Skeletal muscle satellite cell (primary cell): ENCODE results near the gene PRMT5.
A peak's percentile ranks its signal among the peaks of the same experiment; 100 is the strongest.
"Not testable (repeated sequence)": the region's sequence is repeated elsewhere in the genome, so short reads cannot be mapped to it uniquely, and the experiment has no call there.

Experiments
- H3K27me3 ChIP-seq: 2 replicates; pipeline ENCODE4 v1.7.0; 2013; ENCODE audit warnings: low read length; ENCODE audit not compliant: control insufficient read depth, insufficient read depth
- H3K36me3 ChIP-seq: 2 replicates; pipeline ENCODE4 v1.7.0; 2013; ENCODE audit warnings: mild to moderate bottlenecking, control low read depth, low read length; ENCODE audit not compliant: insufficient read depth
- H3K4me1 ChIP-seq: 2 replicates; pipeline ENCODE4 v1.7.0; 2013; ENCODE audit warnings: low read length; ENCODE audit not compliant: control insufficient read depth, insufficient read depth
- H3K4me2 ChIP-seq: 2 replicates; pipeline ENCODE4 v1.7.0; 2013; ENCODE audit warnings: mild to moderate bottlenecking, low read length
- H3K4me3 ChIP-seq: 2 replicates; pipeline ENCODE4 v1.7.0; 2013; ENCODE audit warnings: low read length
- H3K9ac ChIP-seq: 2 replicates; pipeline ENCODE4 v1.7.0; 2013; ENCODE audit warnings: mild to moderate bottlenecking, low read depth, low read length, moderate library complexity
- H3K9me3 ChIP-seq: replicated peaks from 2 replicates; pipeline ENCODE4 v1.7.0; 2013; ENCODE audit warnings: mild to moderate bottlenecking, control low read depth, low read length

PRMT5 gene

DNA sequence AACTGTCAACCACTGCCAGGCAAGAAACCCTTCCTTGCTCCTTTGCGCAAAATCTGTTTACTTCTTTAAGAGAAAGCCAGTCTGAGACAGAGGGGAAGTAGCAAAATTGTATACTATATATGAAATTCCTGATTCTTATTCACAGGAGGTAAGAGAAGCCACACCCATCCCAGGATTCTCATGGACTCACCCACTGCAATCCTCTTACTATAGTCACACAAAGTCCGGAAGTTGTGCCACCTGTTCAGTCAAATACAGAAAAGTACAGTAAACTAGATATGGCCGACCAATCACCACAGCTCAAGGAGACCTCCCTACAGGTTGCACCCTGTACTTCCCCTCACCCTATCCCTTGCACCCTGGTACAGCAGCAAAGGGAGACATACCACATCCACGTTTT, 2.9 kb downstream of the PRMT5 start:
- H3K9me3 ChIP-seq: no peaks in the 10 kb centered on the region
- peaks cover 43% of the 10 kb centered on the region for H3K36me3 ChIP-seq
- no peak overlapping the region for H3K4me3 ChIP-seq
- H3K27me3 ChIP-seq: no peaks in the 10 kb centered on the region
- H3K4me1 ChIP-seq: peaks cover 24% of the 10 kb centered on the region
- peak overlapping the region; percentile 3 for H3K4me2 ChIP-seq
- no peak overlapping the region for H3K9ac ChIP-seq

DNA sequence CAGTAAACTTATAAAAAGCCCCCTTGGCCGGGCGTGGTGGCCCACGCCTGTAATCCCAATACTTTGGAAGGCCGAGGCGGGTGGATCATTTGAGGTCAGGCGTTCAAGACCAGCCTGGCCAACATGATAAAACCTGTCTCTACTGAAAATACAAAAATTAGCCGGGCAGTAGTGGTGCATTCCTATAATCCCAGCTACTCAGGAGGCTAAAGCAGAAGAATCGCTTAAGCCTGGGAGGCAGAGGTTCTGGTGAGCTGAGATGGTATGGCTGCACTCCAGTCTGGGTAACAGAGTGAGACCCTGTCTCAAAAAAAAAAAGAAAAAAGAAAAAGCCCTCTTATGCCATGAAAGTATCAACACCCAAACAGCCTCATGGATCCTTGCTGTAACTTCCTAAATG, 3.7 kb downstream of the PRMT5 start:
- Histone ChIP-seq H3K9me3 (no peaks in the 10 kb centered on the region), H3K9ac (no peak overlapping the region), H3K4me2 (no peak overlapping the region), H3K27me3 (no peaks in the 10 kb centered on the region), H3K4me3 (no peak overlapping the region), H3K36me3 (peaks cover 51% of the 10 kb centered on the region), H3K4me1 (peaks cover 24% of the 10 kb centered on the region)

DNA sequence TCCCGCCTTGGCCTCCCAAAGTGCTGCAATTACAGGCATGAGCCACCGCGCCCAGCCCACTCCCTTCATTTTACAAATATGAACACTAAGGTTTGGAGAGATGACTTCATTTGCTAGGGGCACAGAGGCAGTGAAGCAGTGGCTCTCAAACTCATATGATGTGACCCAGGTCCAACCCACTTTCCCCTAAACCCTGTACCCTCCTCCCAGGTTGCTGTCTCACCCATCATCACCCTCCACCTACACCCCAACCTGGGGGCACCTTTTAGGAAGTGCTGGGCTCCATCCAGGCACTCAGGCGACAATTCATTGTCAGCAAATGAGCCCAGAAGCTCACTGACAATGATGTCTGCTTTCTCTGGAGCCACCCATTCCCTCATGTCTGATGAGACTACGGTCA, 5.4 kb downstream of the PRMT5 start:
- H3K4me3 ChIP-seq: no peak overlapping the region
- no peak overlapping the region for H3K4me2 ChIP-seq
- H3K27me3 ChIP-seq: no peaks in the 10 kb centered on the region
- peaks cover 24% of the 10 kb centered on the region for H3K4me1 ChIP-seq
- no peak overlapping the region for H3K9ac ChIP-seq
- H3K9me3 ChIP-seq: no peaks in the 10 kb centered on the region
- peaks cover 56% of the 10 kb centered on the region for H3K36me3 ChIP-seq

DNA sequence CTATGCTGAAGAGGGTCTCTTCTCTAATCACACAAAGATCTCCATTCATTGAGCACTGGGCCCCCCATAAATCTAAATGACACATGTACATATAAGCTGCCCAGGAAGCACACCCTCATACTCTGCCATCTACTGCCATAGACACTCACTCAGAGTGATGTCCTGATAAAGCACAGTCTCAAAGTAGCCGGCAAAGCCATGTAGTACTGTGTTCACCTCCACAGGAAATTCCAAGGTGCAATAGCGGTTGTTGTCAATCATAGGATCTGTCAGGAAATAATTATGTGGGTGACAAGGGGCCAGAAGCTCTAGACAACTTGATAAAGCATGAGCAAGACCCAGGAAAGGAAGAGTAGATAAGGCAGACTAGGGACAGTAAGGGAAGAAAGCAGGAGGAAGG, 6.9 kb downstream of the PRMT5 start:
- H3K4me3 ChIP-seq: no peak overlapping the region
- no peak overlapping the region for H3K9ac ChIP-seq
- no peaks in the 10 kb centered on the region for H3K9me3 ChIP-seq
- no peak overlapping the region for H3K4me2 ChIP-seq
- H3K4me1 ChIP-seq: peaks cover 20% of the 10 kb centered on the region
- H3K27me3 ChIP-seq: no peaks in the 10 kb centered on the region
- peaks cover 56% of the 10 kb centered on the region for H3K36me3 ChIP-seq

DNA sequence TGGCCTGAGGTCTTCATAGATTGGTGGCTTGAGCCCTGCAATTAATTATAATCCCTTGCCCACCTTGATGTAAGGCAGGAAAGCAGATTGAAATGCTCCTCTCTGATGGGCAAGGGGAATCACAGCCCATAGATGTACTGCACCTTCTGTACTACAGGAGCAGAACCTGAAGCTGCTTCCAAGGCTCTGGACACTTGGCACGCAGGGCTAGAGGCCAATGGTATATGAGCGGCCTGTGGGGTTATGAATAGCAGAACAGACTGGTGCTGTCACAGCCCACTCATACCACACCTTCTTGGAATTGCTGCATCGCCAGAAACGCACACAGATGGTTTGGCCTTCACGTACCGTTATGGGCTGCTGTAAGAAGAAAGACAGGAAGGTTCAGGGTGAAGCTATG, 8.5 kb downstream of the PRMT5 start:
- Histone ChIP-seq H3K36me3 (peaks cover 58% of the 10 kb centered on the region), H3K4me3 (no peak overlapping the region), H3K9ac (no peak overlapping the region), H3K4me2 (no peak overlapping the region), H3K27me3 (no peaks in the 10 kb centered on the region), H3K9me3 (no peaks in the 10 kb centered on the region), H3K4me1 (peaks cover 11% of the 10 kb centered on the region)

DNA sequence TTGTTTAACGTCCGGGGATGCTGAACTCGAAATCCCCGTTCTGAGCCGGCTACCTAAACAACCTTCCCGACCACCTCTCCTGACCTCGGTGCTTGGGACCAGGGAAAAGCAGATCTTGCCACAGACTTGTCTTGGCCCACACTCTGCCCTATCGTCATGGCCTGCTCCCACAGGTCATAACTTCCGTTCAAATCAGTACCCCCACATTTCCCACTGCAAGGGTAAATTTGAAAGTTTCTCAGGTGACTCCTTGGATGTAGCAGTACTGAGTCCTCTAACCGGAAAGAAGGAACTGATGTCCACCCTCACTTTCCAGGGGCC, 9.6 kb downstream of the PRMT5 start:
- Histone ChIP-seq H3K9me3 (no peaks in the 10 kb centered on the region), H3K4me2 (peak overlapping the region; percentile 80), H3K4me1 (peaks cover 11% of the 10 kb centered on the region), H3K9ac (peak overlapping the region; percentile 42), H3K36me3 (peaks cover 53% of the 10 kb centered on the region), H3K4me3 (peak overlapping the region; percentile 57), H3K27me3 (no peaks in the 10 kb centered on the region)

DNA sequence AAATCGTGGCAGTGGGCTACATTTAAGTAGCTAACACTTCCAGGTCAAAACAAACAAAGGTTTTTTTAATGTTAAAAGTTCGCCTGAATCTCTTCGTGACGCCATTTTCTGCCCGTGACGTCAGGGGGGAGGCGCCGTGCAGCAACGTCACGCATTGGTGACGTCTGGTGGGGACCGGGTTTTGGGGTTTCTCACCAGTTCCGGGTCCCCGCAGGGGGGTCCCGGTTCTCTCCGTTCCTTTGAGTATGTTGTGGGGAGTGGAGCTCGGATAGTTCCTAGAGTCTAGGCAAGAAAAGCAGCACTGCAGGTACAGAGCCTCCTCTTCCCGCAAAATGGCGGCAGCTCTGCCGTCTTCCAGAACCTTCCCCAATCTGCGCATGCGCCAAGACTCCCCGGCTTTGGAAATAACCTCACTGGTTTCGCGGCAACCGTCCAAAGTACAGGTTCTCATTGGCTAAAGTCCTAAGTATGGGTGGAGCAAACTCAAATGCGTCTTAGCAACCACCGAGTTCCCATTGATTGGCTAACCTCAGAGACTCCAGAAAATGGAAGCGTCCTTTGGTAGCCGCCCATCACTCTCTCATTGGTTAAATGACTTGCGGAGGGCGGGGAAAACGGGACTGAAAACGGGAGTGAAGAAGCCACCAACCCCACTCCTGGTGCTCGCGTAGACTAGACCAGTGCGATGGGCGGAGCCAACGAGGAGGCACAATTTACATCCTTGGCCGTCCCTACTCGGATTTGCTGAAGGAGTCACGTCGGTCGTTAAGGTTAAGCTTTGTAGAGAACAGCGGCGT, 10.2 kb downstream of the PRMT5 start, which contains the start of gene RBM23:
TSS of gene RBM23 (minus strand) at position 346 of the 797 bp plus-strand sequence.
- Histone ChIP-seq H3K27me3 (no peaks in the 10 kb centered on the region), H3K4me1 (peaks cover 11% of the 10 kb centered on the region), H3K9me3 (no peaks in the 10 kb centered on the region), H3K4me2 (peak within 1 kb of the TSS; percentile 87), H3K4me3 (peak within 1 kb of the TSS; percentile 79), H3K9ac (peak within 1 kb of the TSS; percentile 89), H3K36me3 (peaks cover 47% of the 10 kb centered on the region)

DNA sequence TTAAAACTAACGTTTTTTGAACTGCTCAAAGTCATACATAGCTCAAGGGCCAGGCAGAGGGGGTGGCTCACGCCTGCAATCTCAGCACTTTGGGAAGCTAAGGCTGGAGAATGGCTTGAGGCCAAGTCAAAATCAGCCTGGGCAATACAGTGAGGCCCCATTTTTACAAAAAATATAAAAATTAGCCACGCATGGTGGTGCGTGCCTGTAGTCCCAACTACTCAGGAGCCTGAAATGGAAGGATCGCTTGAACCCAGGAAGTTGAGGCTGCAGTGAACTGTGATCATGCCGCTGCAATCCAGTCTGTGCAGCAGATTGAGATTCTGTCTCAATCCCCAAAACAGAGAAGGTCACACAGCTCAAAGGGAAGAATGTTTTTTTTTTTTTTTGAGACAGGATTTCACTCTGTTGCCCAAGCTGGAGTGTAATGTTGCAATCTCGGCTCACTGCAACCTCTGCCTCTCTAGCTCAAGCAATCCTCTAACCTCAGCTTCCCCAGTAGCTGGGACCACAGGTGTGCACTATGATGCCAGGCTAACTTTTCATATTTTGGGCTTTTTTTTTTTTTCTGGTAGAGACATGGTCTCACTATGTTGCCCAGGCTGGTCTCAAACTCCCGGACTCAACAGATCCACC, 13.2 kb downstream of the PRMT5 start:
- H3K4me3 ChIP-seq: no peak overlapping the region
- H3K27me3 ChIP-seq: no peaks in the 10 kb centered on the region
- no peak overlapping the region for H3K9ac ChIP-seq

DNA sequence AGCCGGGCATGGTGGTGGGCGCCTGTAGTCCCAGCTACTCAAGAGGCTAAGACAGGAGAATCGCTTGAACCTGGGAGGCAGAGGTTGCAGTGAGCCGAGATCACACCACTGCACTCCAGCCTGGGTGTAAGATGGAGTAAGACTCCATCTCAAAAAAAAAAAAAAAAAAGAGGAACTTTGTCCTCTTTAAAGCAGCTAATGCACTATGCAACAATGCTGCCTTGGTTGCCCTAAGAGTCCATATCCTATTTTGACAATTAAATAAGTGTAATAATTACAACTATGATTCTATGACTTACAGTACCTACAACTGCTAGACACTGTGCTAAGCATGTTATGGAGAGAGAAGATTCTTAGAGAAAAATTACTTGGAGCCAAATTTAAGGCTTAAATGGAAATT, 14.3 kb downstream of the PRMT5 start:
- Histone ChIP-seq H3K4me1 (peaks cover 10% of the 10 kb centered on the region), H3K36me3 (peaks cover 12% of the 10 kb centered on the region)
- H3K4me2 ChIP-seq, H3K9me3 ChIP-seq, H3K4me3 ChIP-seq, H3K27me3 ChIP-seq, H3K9ac ChIP-seq: not testable (repeated sequence)

More for the DNA sequence above, 13.2 kb downstream of the PRMT5 start:
- peaks cover 11% of the 10 kb centered on the region for H3K4me1 ChIP-seq
- no peak overlapping the region for H3K4me2 ChIP-seq
- no peaks in the 10 kb centered on the region for H3K9me3 ChIP-seq
- peaks cover 23% of the 10 kb centered on the region for H3K36me3 ChIP-seq

DNA sequence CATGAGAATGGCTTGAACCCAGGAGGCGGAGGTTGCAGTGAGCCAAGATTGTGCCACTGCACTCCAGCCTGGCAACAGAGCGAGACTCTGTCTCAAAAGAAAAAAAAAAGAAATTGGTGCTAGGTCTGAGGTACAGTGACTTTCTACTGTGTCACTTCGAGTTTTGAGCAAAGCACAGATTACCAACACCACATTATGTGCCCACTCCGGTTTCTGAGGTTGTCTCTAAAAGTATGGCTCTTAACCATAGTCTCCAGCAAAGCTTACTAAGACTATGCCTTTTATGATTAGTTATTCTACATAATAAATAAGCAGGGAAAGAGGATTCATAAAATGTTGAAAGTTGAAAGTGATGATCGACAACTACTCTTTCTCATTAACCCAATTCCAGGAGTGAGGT, 18.3 kb downstream of the PRMT5 start:
- Histone ChIP-seq H3K27me3 (no peaks in the 10 kb centered on the region), H3K4me3 (no peak overlapping the region), H3K4me2 (no peak overlapping the region), H3K36me3 (peaks cover 33% of the 10 kb centered on the region), H3K4me1 (no peaks in the 10 kb centered on the region), H3K9ac (no peak overlapping the region), H3K9me3 (no peaks in the 10 kb centered on the region)

DNA sequence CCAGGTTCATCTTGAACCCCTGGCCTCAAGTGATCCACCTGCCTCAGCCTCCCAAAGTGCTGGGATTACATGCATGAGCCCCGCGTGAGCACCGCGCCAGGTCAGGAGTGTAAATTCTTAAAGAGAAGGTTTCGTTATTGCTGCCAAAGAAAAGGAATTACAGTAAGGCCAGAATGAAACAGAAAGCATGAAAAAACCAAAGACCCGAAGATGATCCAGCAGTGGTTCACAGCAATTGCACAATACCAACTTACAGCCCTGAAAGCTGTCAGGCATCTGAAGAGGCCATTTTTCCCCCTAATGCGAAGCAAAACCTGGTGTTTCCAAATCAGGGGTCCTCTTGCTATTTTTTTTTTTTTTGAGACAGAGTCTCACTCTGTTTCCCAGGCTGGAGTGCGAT, 20.6 kb downstream of the PRMT5 start:
- peaks cover 55% of the 10 kb centered on the region for H3K36me3 ChIP-seq
- no peaks in the 10 kb centered on the region for H3K9me3 ChIP-seq
- H3K4me3 ChIP-seq: no peak overlapping the region
- no peaks in the 10 kb centered on the region for H3K4me1 ChIP-seq
- H3K27me3 ChIP-seq: no peaks in the 10 kb centered on the region
- no peak overlapping the region for H3K4me2 ChIP-seq
- H3K9ac ChIP-seq: no peak overlapping the region

DNA sequence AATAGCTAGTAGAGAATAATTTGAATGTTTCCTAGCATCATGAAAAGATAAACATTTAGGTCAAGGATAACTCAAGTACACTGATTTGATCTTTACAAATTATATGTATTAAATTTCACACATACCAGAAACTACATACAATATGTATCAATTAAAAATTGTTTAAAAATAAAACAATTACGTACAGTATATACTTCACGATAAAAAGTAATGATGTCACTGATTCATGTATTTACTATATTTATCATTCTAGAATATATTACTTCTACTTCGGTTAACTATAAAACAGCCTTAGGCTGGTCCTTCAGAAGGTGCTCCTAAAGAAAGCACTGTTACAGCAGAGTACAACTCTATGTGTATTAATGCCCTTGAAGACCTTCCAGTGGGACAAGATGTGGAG, 21.7 kb downstream of the PRMT5 start:
- H3K4me3 ChIP-seq: no peak overlapping the region
- H3K27me3 ChIP-seq: no peaks in the 10 kb centered on the region
- H3K9ac ChIP-seq: no peak overlapping the region
- H3K4me1 ChIP-seq: no peaks in the 10 kb centered on the region
- no peak overlapping the region for H3K4me2 ChIP-seq
- H3K36me3 ChIP-seq: peaks cover 63% of the 10 kb centered on the region
- no peaks in the 10 kb centered on the region for H3K9me3 ChIP-seq
